SK-MEL-5 (cell line): ENCODE results near the gene CACNA1C. TPM values are rescaled to one million over a fixed set of nuclear protein-coding genes. Genes with fewer than 3 reads are reported as not detected.

Experiments used
- DNase-seq: peaks from one replicate; pipeline ENCODE4 v3.0.0-alpha.2; 2016; ENCODE audit warnings: low read depth, low spot score
- in situ Hi-C: cut with HindIII; loops from 2 replicates; pipeline ENCODE4 v1.10.0; 2016; ENCODE audit warnings: low sequenced_read_pairs, high pct_unique_total_duplicates, low pct_unique_long_range_greater_than_20kb
- total RNA-seq: library from RNA; depleted of rRNA; stranded (reverse); fragments of >200 nt; shearing (Covaris generic); gene quantifications from 2 replicates; pipeline ENCODE4 v1.2.3, GENCODE V29; 2014

Gene CACNA1C
- total RNA-seq, 1 experiment from 2014 or later = 0.05 TPM

GRCh38 chr12:2297004-2297403 lies 244.2 kb downstream of the CACNA1C start:
- in situ Hi-C loops = no loop called here
- no peak for DNase-seq

GRCh38 chr12:2297658-2298057 lies 244.9 kb downstream of the CACNA1C start:
- no peak for DNase-seq
- in situ Hi-C loops = no loop called here

GRCh38 chr12:2298556-2299200 lies 245.9 kb downstream of the CACNA1C start:
- no peak for DNase-seq

GRCh38 chr12:2299206-2299605 lies 246.4 kb downstream of the CACNA1C start:
- in situ Hi-C loops = no loop called here
- no peak for DNase-seq

More at GRCh38 chr12:2298556-2299200, 245.9 kb downstream of the CACNA1C start:
- in situ Hi-C loops = no loop called here

GRCh38 chr12:2300168-2300567 lies 247.4 kb downstream of the CACNA1C start:
- in situ Hi-C loops = no loop called here
- no peak for DNase-seq

- in situ Hi-C loops = no loop called here
Observed at GRCh38 chr12:2300886-2301285, 248.1 kb downstream of the CACNA1C start.

GRCh38 chr12:2301531-2302461 lies 249.0 kb downstream of the CACNA1C start:
- in situ Hi-C loops = no loop called here
- DNase-seq = no peak

More at GRCh38 chr12:2300886-2301285, 248.1 kb downstream of the CACNA1C start:
- no peak for DNase-seq

- DNase-seq = peak; percentile 10
- in situ Hi-C loops = no loop called here
Observed at GRCh38 chr12:2302711-2303580, 250.2 kb downstream of the CACNA1C start.

- in situ Hi-C loops = no loop called here
- DNase-seq = no peak
Observed at GRCh38 chr12:2304223-2304622, 251.4 kb downstream of the CACNA1C start.

- DNase-seq = no peak
- in situ Hi-C loops = no loop called here
Observed at GRCh38 chr12:2306012-2306411, 253.2 kb downstream of the CACNA1C start.

- in situ Hi-C loops = no loop called here
- DNase-seq = no peak
Observed at GRCh38 chr12:2306735-2307134, 253.9 kb downstream of the CACNA1C start.

GRCh38 chr12:2307550-2307949 lies 254.8 kb downstream of the CACNA1C start:
- DNase-seq = no peak
- in situ Hi-C loops = no loop called here

GRCh38 chr12:2309647-2310046 lies 256.9 kb downstream of the CACNA1C start:
- in situ Hi-C loops = no loop called here
- no peak for DNase-seq

GRCh38 chr12:2311020-2311778 lies 258.4 kb downstream of the CACNA1C start:
- DNase-seq = no peak
- in situ Hi-C loops = no loop called here

- in situ Hi-C loops = no loop called here
- no peak for DNase-seq
Observed at GRCh38 chr12:2312175-2312574, 259.4 kb downstream of the CACNA1C start.

GRCh38 chr12:2312770-2313169 lies 260.0 kb downstream of the CACNA1C start:
- DNase-seq = no peak
- in situ Hi-C loops = no loop called here

- no peak for DNase-seq
- in situ Hi-C loops = no loop called here
Observed at GRCh38 chr12:2314492-2314891, 261.7 kb downstream of the CACNA1C start.
